ENCODE results near the gene MSMP.

MSMP gene

GRCh38 chr9:35741740-35742139, 12.3 kb downstream of the MSMP start:
- no peak for DNase-seq

- DNase-seq, result no peak
Observed at GRCh38 chr9:35740243-35740642, 13.8 kb downstream of the MSMP start.

- DNase-seq, result no peak
Observed at GRCh38 chr9:35738924-35739323, 15.2 kb downstream of the MSMP start.

- DNase-seq, result no peak
Observed at GRCh38 chr9:35738186-35738585, 15.9 kb downstream of the MSMP start.

GRCh38 chr9:35737143-35737542, 16.9 kb downstream of the MSMP start:
- no peak for DNase-seq

GRCh38 chr9:35736201-35736633, 17.9 kb downstream of the MSMP start:
- DNase-seq, result no peak

- no peak for DNase-seq
Observed at GRCh38 chr9:35734096-35734495, 20.0 kb downstream of the MSMP start.

GRCh38 chr9:35732800-35733541, 21.1 kb downstream of the MSMP start:
- no peak for DNase-seq

- peak; percentile 96 for DNase-seq
Observed at GRCh38 chr9:35732185-35732799, 21.8 kb downstream of the MSMP start, which contains the start of the genes CREB3 and TLN1. Gene CREB3 (plus strand): TSS chr9:35732666. CDS start chr9:35732773, 107 bp downstream. Gene TLN1 (minus strand): TSS chr9:35732195. CDS start chr9:35725694, 6,501 bp downstream.

GRCh38 chr9:35731415-35732184, 22.5 kb downstream of the MSMP start:
- DNase-seq, result no peak

GRCh38 chr9:35730486-35730854, 23.6 kb downstream of the MSMP start:
- DNase-seq, result no peak

- DNase-seq, result no peak
Observed at GRCh38 chr9:35729700-35730485, 24.2 kb downstream of the MSMP start.

GRCh38 chr9:35729101-35729500, 25.0 kb downstream of the MSMP start:
- no peak for DNase-seq

GRCh38 chr9:35728041-35728971, 25.8 kb downstream of the MSMP start:
- no peak for DNase-seq

GRCh38 chr9:35727676-35728040, 26.4 kb downstream of the MSMP start:
- no peak for DNase-seq

- DNase-seq, result no peak
Observed at GRCh38 chr9:35726931-35727330, 27.1 kb downstream of the MSMP start.

GRCh38 chr9:35725362-35725761, 28.7 kb downstream of the MSMP start:
- no peak for DNase-seq

GRCh38 chr9:35723908-35724307, 30.2 kb downstream of the MSMP start:
- DNase-seq, result no peak

- DNase-seq, result no peak
Observed at GRCh38 chr9:35723426-35723825, 30.6 kb downstream of the MSMP start.

GRCh38 chr9:35719546-35719945, 34.5 kb downstream of the MSMP start:
- no peak for DNase-seq

GRCh38 chr9:35718721-35719511, 35.2 kb downstream of the MSMP start:
- DNase-seq, result no peak

Data from NCI-H2081 treated with DMSO at 0.1 percent for 48 hours (cell line).